Progenitor cell of endocrine pancreas (in vitro differentiated cells): ENCODE results near the gene ARID1B. TPM values are rescaled to one million over a fixed set of nuclear protein-coding genes. Genes with fewer than 3 reads are reported as not detected.

Source experiments
- DNase-seq: peaks from one replicate; pipeline ENCODE4 v3.0.0; 2021; ENCODE audit warnings: low spot score; ENCODE audit not compliant: unreplicated experiment
- H3K27ac Mint-ChIP-seq: 2 replicates; pipeline ENCODE4 v1.8.0; 2021; ENCODE audit warnings: mild to moderate bottlenecking, moderate library complexity, mixed read lengths
- H3K27me3 Mint-ChIP-seq: 2 replicates; pipeline ENCODE4 v1.8.0; 2021; ENCODE audit warnings: mixed read lengths
- H3K36me3 Mint-ChIP-seq: 2 replicates; pipeline ENCODE4 v1.8.0; 2022; ENCODE audit warnings: mixed read lengths; ENCODE audit not compliant: insufficient read depth
- H3K4me1 Mint-ChIP-seq: 2 replicates; pipeline ENCODE4 v1.8.0; 2021; ENCODE audit warnings: low read depth, mixed read lengths
- H3K4me3 Mint-ChIP-seq: 2 replicates; pipeline ENCODE4 v1.8.0; 2021; ENCODE audit warnings: low read depth, mild to moderate bottlenecking, moderate library complexity, mixed read lengths
- H3K9me3 Mint-ChIP-seq: 2 replicates; pipeline ENCODE4 v1.8.0; 2021; ENCODE audit warnings: low read depth, mixed read lengths
- CTCF ChIP-seq: fragments of 200-600 bp; sonication (generic); IDR thresholded peaks from one replicate; pipeline ENCODE4 v1.5.0; 2021; ENCODE audit warnings: antibody characterized with exemption, mild to moderate bottlenecking; ENCODE audit not compliant: unreplicated experiment
- total RNA-seq: library from RNA; stranded (reverse); gene quantifications from 2 replicates; pipeline ENCODE4 v1.2.1, GENCODE V29; 2021

Gene ARID1B
- total RNA-seq, 1 donor from 2014 or later = 152 TPM

DNA sequence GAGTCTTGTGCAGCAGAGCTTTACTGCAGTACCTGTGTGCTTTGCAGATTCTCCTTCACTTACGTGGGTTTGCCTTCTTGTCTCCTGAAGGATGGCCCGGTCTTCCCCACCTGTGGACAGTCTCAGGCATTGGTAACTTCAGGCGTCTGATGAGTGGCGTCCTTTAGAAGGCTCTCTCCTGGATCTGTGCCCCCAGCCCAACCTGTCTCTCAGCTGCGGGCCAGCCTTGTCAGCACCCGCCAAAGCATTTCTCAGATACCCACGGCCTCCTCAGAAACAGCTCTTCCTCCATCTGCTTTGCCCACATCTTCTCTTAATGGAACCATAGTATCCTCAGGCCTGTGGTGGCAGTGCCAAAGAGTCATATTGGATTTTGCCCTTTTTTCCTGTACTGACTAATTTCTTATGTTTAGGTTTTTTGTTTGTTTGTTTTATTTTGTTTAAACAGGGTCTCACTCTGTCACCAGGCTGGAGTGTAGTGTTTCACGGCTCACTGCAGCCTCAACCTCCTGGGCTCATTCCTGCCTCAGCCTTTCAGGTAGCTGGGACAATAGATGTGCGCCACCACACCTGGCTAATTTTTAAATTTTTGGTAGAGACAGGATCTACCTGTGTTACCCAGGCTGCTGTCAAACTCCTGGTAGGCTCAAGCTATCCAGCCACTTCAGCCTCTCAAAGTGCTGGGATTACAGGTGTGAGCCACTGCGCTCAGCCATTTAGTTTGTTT, 96.6 kb downstream of the ARID1B start:
- Mint-ChIP-seq H3K27me3 (no peaks in the 10 kb centered on the region), H3K9me3 (no peaks in the 10 kb centered on the region), H3K36me3 (peaks cover 3% of the 10 kb centered on the region), H3K4me1 (peaks cover 28% of the 10 kb centered on the region), H3K4me3 (no peak overlapping the region), H3K27ac (peak overlapping the region; percentile 81)
- TF ChIP-seq CTCF = no peak
- DNase-seq = no peak

- Mint-ChIP-seq H3K27ac (no peak overlapping the region), H3K27me3 (no peaks in the 10 kb centered on the region), H3K9me3 (no peaks in the 10 kb centered on the region), H3K36me3 (peaks cover 3% of the 10 kb centered on the region), H3K4me3 (no peak overlapping the region), H3K4me1 (peaks cover 30% of the 10 kb centered on the region)
- no peak for TF ChIP-seq CTCF
- DNase-seq = no peak
Measured at GRCh38 chr6:156875062-156875461, 97.9 kb downstream of the ARID1B start.

GRCh38 chr6:156876302-156876701, 99.1 kb downstream of the ARID1B start:
- no peak overlapping the region for H3K27ac Mint-ChIP-seq
- no peaks in the 10 kb centered on the region for H3K9me3 Mint-ChIP-seq
- peak; percentile 20 for TF ChIP-seq CTCF
- H3K36me3 Mint-ChIP-seq = peaks cover 3% of the 10 kb centered on the region
- peaks cover 27% of the 10 kb centered on the region for H3K4me1 Mint-ChIP-seq
- no peak overlapping the region for H3K4me3 Mint-ChIP-seq
- no peaks in the 10 kb centered on the region for H3K27me3 Mint-ChIP-seq
- no peak for DNase-seq

DNA sequence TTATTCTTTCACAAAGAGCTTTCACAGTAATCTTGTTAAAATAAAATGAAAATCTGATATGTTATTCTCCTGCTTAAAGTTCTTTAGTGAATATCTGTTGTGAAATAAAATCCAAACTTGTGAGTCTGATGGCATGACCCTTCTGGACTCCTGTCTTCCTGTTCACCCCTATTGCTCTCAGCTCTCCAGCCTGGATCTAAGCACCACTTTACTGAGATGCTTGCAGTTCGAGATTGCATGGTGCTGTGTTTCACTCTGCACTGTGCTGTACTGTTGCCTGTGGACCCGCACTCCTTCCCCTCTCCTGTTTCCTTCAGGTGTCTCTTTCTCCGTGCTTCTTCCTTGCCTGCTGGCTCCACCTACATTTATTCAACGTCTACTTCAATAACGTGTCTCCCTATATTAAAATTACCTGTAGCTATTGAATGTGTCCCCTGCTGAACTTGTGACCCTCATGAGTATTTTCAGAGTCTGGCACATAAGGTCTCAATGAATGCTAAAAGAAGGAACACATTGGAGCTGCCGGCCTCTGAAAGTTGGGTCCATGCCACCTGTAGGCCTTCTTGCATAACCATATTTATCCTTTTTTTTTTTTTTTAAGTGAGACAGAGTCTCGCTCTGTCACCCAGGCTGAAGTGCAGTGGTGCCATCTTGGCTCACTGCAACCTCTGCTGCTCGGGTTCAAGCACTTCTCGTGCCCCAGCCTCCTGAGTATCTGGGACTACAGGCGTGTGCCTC, 100.1 kb downstream of the ARID1B start:
- no peaks in the 10 kb centered on the region for H3K9me3 Mint-ChIP-seq
- DNase-seq = no peak
- TF ChIP-seq CTCF = no peak
- peaks cover 27% of the 10 kb centered on the region for H3K4me1 Mint-ChIP-seq
- H3K27me3 Mint-ChIP-seq = no peaks in the 10 kb centered on the region
- H3K27ac Mint-ChIP-seq = no peak overlapping the region
- H3K4me3 Mint-ChIP-seq = no peak overlapping the region
- peaks cover 2% of the 10 kb centered on the region for H3K36me3 Mint-ChIP-seq

GRCh38 chr6:156878681-156879080, 101.5 kb downstream of the ARID1B start:
- Mint-ChIP-seq H3K4me3 (no peak overlapping the region), H3K4me1 (peaks cover 34% of the 10 kb centered on the region), H3K27ac (no peak overlapping the region), H3K9me3 (no peaks in the 10 kb centered on the region), H3K27me3 (no peaks in the 10 kb centered on the region), H3K36me3 (no peaks in the 10 kb centered on the region)
- no peak for DNase-seq
- no peak for TF ChIP-seq CTCF
